Prostate gland (tissue), 2 donors: ENCODE data around the gene DNAJC1.

ENCODE experiments used
- CTCF ChIP-seq, 4 experiments: fragments of 200-600 bp in 2 of 4; fragments of 450-650 bp in 2 of 4; sonication (generic) in 2 of 4; IDR thresholded peaks; 1 replicate in 3 of 4; 2 replicates in 1 of 4; pipeline ENCODE4 v1.5.1; 2016 to 2019; ENCODE audit warnings: antibody characterized with exemption in 4 of 4, mild to moderate bottlenecking in 2 of 4, moderate library complexity in 2 of 4
- POLR2AphosphoS5 ChIP-seq: sonication (generic); formaldehyde crosslinking; IDR thresholded peaks from one replicate; pipeline ENCODE4 v1.6.1; 2017; ENCODE audit warnings: antibody characterized with exemption

- TF ChIP-seq CTCF (IDR thresholded peaks at IDR 0.05) (no peak), POLR2AphosphoS5 (no peak)
These were observed 245.3 kb downstream of the DNAJC1 start for GRCh38 chr10:21758239-21758638.
